Immature natural killer cell (primary cell): ENCODE results near the gene PDSS2. TPM values are rescaled to one million over a fixed set of nuclear protein-coding genes. Genes with fewer than 3 reads are reported as not detected.

Experiments used
- DNase-seq, 3 donors: peaks; one replicate each; pipeline ENCODE4 v3.0.0; 2022; ENCODE audit warnings: mixed read lengths in 1 of 3
- H3K27ac Mint-ChIP-seq, 6 donors: one replicate each; pipeline ENCODE4 v1.8.0; 2020; ENCODE audit warnings: mixed read lengths in 6 of 6, mild to moderate bottlenecking in 5 of 6, inconsistent platforms in 4 of 6, moderate library complexity in 3 of 6
- H3K27me3 Mint-ChIP-seq, 3 donors: one replicate each; pipeline ENCODE4 v1.8.0; 2020 to 2021; ENCODE audit warnings: low read depth in 3 of 3, mild to moderate bottlenecking in 3 of 3, mixed read lengths in 3 of 3, moderate library complexity in 3 of 3, inconsistent platforms in 1 of 3
- H3K36me3 Mint-ChIP-seq, 3 donors: one replicate each; pipeline ENCODE4 v1.8.0; 2020; ENCODE audit warnings: mixed read lengths in 3 of 3, inconsistent platforms in 2 of 3, mild to moderate bottlenecking in 2 of 3
- H3K4me1 Mint-ChIP-seq, 2 donors: one replicate each; pipeline ENCODE4 v1.8.0; 2020; ENCODE audit warnings: inconsistent platforms in 2 of 2, mild to moderate bottlenecking in 2 of 2, mixed read lengths in 2 of 2, moderate library complexity in 1 of 2
- H3K4me3 Mint-ChIP-seq, 5 donors: one replicate each; pipeline ENCODE4 v1.8.0; 2020; ENCODE audit warnings: mild to moderate bottlenecking in 5 of 5, mixed read lengths in 5 of 5, inconsistent platforms in 3 of 5, moderate library complexity in 3 of 5
- H3K9me3 Mint-ChIP-seq, 6 donors: one replicate each; pipeline ENCODE4 v1.8.0; 2020; ENCODE audit warnings: mild to moderate bottlenecking in 6 of 6, mixed read lengths in 6 of 6, inconsistent platforms in 4 of 6, moderate library complexity in 3 of 6
- polyA plus RNA-seq, 3 donors: library from polyadenylated mRNA; unstranded; fragments of 300-500 nt; fragmentation: Illumina TruSeq; gene quantifications; one replicate each; pipeline ENCODE4 v1.2.3, GENCODE V29; 2021

PDSS2 gene
- polyA plus RNA-seq, 3 donors from 2014 or later, result 10.2 to 11.5 (median 11.0) TPM

DNA sequence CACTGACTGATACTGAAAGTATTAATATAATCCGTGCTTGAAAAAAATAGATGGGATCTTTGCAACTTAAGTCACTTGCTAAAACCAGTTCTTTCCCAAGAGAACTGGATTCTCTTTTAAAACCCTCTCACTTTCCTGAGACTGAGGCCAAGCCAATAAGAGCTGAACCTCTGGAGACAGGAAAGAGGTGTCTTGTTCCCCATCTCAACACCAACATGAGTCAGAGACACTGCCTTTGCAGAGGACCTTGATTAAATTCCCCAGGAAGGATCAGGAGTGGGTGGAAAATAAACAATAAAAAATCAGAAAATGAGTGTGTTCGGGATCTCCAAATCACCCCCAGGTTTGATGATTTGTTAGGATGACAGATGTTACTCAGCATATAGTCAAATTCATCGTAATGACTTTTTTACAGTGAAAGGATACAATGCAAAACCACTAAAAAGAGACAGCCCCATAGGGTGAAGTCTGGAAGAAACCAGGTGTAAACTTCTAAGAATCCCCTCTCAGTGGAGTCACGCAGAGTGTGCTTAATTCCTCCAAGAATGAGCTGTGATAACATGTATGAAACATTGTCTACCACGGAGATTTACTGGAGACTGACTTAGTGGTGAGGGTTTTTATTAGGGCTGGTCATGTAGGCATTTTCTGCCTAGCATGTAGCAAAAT, 221.2 kb downstream of the PDSS2 start:
- Mint-ChIP-seq H3K27me3 (no peaks in the 10 kb centered on the region), H3K27ac (no peak overlapping the region), H3K9me3 (peaks cover 0 to 15% (median 7%) of the 10 kb centered on the region in 6 donors), H3K4me3 (no peak overlapping the region), H3K36me3 (peaks cover 27 to 35% (median 33%) of the 10 kb centered on the region in 3 donors), H3K4me1 (no peaks in the 10 kb centered on the region)
- DNase-seq, result no peak

- no peaks in the 10 kb centered on the region for H3K27me3 Mint-ChIP-seq
- no peak overlapping the region for H3K27ac Mint-ChIP-seq
- no peak overlapping the region for H3K4me3 Mint-ChIP-seq
- no peak for DNase-seq
- peaks cover 0 to 15% (median 7%) of the 10 kb centered on the region in 6 donors for H3K9me3 Mint-ChIP-seq
- peaks cover 27 to 36% (median 34%) of the 10 kb centered on the region in 3 donors for H3K36me3 Mint-ChIP-seq
- no peaks in the 10 kb centered on the region for H3K4me1 Mint-ChIP-seq
Observed at GRCh38 chr6:107235511-107235910, 223.9 kb downstream of the PDSS2 start.

- Mint-ChIP-seq H3K4me3 (no peak overlapping the region), H3K36me3 (peaks cover 27 to 36% (median 34%) of the 10 kb centered on the region in 3 donors), H3K9me3 (peaks cover 0 to 15% (median 7%) of the 10 kb centered on the region in 6 donors), H3K27me3 (no peaks in the 10 kb centered on the region), H3K27ac (no peak overlapping the region), H3K4me1 (no peaks in the 10 kb centered on the region)
- no peak for DNase-seq
Observed at GRCh38 chr6:107235007-107235406, 224.4 kb downstream of the PDSS2 start.

GRCh38 chr6:107231243-107231642, 228.1 kb downstream of the PDSS2 start:
- H3K9me3 Mint-ChIP-seq, result peaks cover 0 to 9% (median 3%) of the 10 kb centered on the region in 6 donors
- H3K4me1 Mint-ChIP-seq, result no peaks in the 10 kb centered on the region

DNA sequence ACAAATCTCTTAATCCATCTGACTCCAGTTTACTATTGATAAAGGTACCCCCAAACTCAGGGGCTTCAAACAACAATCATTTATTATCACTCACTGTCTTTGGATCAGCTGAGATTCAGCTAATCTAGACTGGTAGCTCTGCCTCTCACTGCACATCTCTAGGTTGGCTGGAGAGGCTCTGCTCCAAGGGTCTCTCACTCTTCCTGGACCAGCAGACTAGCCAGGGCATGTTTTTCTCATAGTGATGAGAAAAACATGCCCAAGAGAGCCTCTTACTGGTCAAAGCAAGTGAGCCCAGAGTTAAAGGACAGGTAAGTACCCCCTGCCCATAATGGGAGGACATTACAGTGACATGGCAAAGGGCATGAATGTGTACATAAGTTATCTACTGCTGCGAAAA, 228.9 kb downstream of the PDSS2 start:
- no peak overlapping the region for H3K4me3 Mint-ChIP-seq
- H3K27ac Mint-ChIP-seq, result no peak overlapping the region
- no peaks in the 10 kb centered on the region for H3K4me1 Mint-ChIP-seq
- no peak for DNase-seq
- H3K27me3 Mint-ChIP-seq, result no peaks in the 10 kb centered on the region
- peaks cover 21 to 23% (median 23%) of the 10 kb centered on the region in 3 donors for H3K36me3 Mint-ChIP-seq
- peaks cover 0 to 1% (median 0%) of the 10 kb centered on the region in 6 donors for H3K9me3 Mint-ChIP-seq

More at GRCh38 chr6:107231243-107231642, 228.1 kb downstream of the PDSS2 start:
- no peak overlapping the region for H3K4me3 Mint-ChIP-seq
- H3K27me3 Mint-ChIP-seq, result no peaks in the 10 kb centered on the region
- H3K36me3 Mint-ChIP-seq, result peaks cover 25 to 30% (median 29%) of the 10 kb centered on the region in 3 donors
- DNase-seq, result no peak
- H3K27ac Mint-ChIP-seq, result no peak overlapping the region

- Mint-ChIP-seq H3K36me3 (peaks cover 18 to 20% (median 18%) of the 10 kb centered on the region in 3 donors), H3K4me3 (no peak overlapping the region), H3K9me3 (no peaks in the 10 kb centered on the region), H3K27ac (peak overlapping the region in 1 of 6 donors; percentile 42), H3K4me1 (no peaks in the 10 kb centered on the region), H3K27me3 (no peaks in the 10 kb centered on the region)
- no peak for DNase-seq
Observed at GRCh38 chr6:107230024-107230423, 229.3 kb downstream of the PDSS2 start.

DNA sequence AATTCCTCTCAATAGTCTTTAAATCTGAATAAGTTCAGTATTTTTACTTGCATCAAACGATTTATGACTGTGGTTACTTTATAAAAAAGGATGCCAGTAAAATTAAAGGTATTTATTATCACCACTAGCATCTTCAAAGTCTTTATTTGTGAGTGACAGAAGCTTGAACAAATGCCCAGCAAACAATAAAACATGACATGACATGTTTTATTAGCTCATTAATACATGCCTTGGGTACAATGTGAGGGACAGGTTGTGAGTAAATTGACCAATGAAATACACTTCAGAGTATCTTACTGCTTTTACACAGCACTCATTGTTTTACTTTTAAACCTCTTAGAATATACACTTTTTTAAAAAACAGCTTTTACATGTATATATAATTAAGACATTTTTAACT, 230.6 kb downstream of the PDSS2 start:
- Mint-ChIP-seq H3K9me3 (no peaks in the 10 kb centered on the region), H3K27ac (no peak overlapping the region), H3K27me3 (peaks cover 0 to 2% (median 0%) of the 10 kb centered on the region in 3 donors), H3K36me3 (peaks cover 12 to 20% (median 17%) of the 10 kb centered on the region in 3 donors), H3K4me1 (no peaks in the 10 kb centered on the region), H3K4me3 (no peak overlapping the region)
- no peak for DNase-seq

GRCh38 chr6:107221519-107221918, 237.8 kb downstream of the PDSS2 start:
- H3K27ac Mint-ChIP-seq, result peak overlapping the region in 1 of 6 donors; percentile 8
- peaks cover 2 to 7% of the 10 kb centered on the region in 2 donors for H3K4me1 Mint-ChIP-seq
- H3K9me3 Mint-ChIP-seq, result no peaks in the 10 kb centered on the region
- no peak for DNase-seq
- H3K27me3 Mint-ChIP-seq, result peaks cover 0 to 2% (median 0%) of the 10 kb centered on the region in 3 donors
- H3K4me3 Mint-ChIP-seq, result no peak overlapping the region
- peaks cover 4 to 13% (median 4%) of the 10 kb centered on the region in 3 donors for H3K36me3 Mint-ChIP-seq

DNA sequence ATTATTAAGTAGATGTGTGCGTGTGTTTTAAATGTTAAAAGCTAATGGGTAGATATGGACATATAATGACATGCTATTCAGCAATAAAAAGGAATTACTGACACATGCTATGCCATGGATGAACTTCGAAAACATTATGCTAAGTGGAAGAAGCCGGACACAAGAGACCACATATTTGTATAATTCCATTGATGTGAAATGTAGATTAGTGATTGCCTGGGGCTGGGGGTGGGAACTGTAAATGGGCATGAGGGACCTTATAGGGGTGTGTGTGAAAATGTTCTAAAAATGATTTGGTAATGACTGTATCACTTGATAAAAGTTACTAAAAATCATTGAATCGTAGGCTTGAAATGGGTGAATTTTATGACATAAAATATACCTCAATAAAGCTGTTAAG, 239.5 kb downstream of the PDSS2 start:
- Mint-ChIP-seq H3K9me3 (no peaks in the 10 kb centered on the region), H3K4me3 (no peak overlapping the region), H3K27ac (no peak overlapping the region), H3K27me3 (peaks cover 0 to 3% (median 0%) of the 10 kb centered on the region in 3 donors), H3K36me3 (peaks cover 0 to 9% (median 0%) of the 10 kb centered on the region in 3 donors), H3K4me1 (peaks cover 2 to 7% of the 10 kb centered on the region in 2 donors)
- DNase-seq, result no peak

- no peak for DNase-seq
- Mint-ChIP-seq H3K9me3 (no peaks in the 10 kb centered on the region), H3K4me1 (peaks cover 2 to 7% of the 10 kb centered on the region in 2 donors), H3K36me3 (peaks cover 0 to 7% (median 0%) of the 10 kb centered on the region in 3 donors), H3K4me3 (no peak overlapping the region), H3K27me3 (peaks cover 0 to 2% (median 0%) of the 10 kb centered on the region in 3 donors), H3K27ac (peak overlapping the region in 1 of 6 donors; percentile 9)
Observed at GRCh38 chr6:107218142-107218541, 241.2 kb downstream of the PDSS2 start.

- H3K36me3 Mint-ChIP-seq, result peaks cover 0 to 7% (median 0%) of the 10 kb centered on the region in 3 donors
- no peak overlapping the region for H3K4me3 Mint-ChIP-seq
- peaks cover 2 to 7% of the 10 kb centered on the region in 2 donors for H3K4me1 Mint-ChIP-seq
- no peak for DNase-seq
- H3K27me3 Mint-ChIP-seq, result peaks cover 0 to 2% (median 0%) of the 10 kb centered on the region in 3 donors
- no peaks in the 10 kb centered on the region for H3K9me3 Mint-ChIP-seq
- H3K27ac Mint-ChIP-seq, result no peak overlapping the region
Observed at GRCh38 chr6:107217248-107217647, 242.1 kb downstream of the PDSS2 start.

- Mint-ChIP-seq H3K4me3 (no peak overlapping the region), H3K27ac (no peak overlapping the region), H3K27me3 (peaks cover 0 to 2% (median 0%) of the 10 kb centered on the region in 3 donors), H3K9me3 (no peaks in the 10 kb centered on the region), H3K36me3 (peaks cover 0 to 4% (median 0%) of the 10 kb centered on the region in 3 donors), H3K4me1 (peaks cover 0 to under 1% of the 10 kb centered on the region in 2 donors)
- DNase-seq, result no peak
Observed at GRCh38 chr6:107216197-107216933, 243.0 kb downstream of the PDSS2 start.

DNA sequence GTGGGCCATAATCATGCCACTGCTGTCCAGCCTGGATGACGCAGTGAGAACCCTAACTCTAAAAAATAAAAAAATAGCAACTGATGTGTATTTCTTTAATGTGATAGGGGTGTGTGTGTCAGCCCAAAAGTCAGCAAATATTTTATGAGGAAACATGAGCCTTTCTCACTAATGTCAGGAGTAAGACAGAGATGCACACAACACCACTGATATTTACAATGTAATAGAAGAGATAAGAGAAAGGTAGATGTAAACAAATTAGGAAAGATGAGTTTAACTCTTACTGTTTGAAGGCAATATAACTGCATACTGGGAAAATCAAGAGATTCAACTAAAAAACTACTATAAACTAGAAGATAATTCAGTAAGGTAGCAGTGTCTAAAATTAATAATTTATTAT, 244.0 kb downstream of the PDSS2 start:
- peaks cover 0 to 4% (median 2%) of the 10 kb centered on the region in 3 donors for H3K36me3 Mint-ChIP-seq
- no peaks in the 10 kb centered on the region for H3K9me3 Mint-ChIP-seq
- no peak for DNase-seq
- H3K4me3 Mint-ChIP-seq, result no peak overlapping the region
- H3K4me1 Mint-ChIP-seq, result no peaks in the 10 kb centered on the region
- peaks cover 0 to 2% (median 0%) of the 10 kb centered on the region in 3 donors for H3K27me3 Mint-ChIP-seq
- no peak overlapping the region for H3K27ac Mint-ChIP-seq

DNA sequence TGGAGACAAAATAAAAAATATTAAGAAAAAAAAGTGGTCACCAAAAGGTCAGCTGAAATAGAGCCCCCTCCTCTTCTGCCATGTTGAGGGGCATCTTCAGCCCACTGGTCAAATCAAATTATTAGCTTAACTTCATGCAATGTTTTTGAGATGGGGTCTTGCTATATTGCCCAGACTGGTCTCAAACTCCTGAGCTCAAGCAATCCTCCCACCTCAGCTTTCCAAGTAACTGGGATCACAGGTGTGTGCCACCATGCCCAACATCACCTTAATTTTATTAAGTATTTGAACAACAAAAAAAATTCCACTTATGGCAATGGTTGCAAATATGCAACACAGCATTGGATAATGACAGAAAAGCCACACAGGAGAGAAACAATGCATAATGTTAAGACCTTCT, 244.7 kb downstream of the PDSS2 start:
- peaks cover 0 to 4% (median 2%) of the 10 kb centered on the region in 3 donors for H3K36me3 Mint-ChIP-seq
- peaks cover 0 to 2% (median 0%) of the 10 kb centered on the region in 3 donors for H3K27me3 Mint-ChIP-seq
- no peaks in the 10 kb centered on the region for H3K9me3 Mint-ChIP-seq
- no peak overlapping the region for H3K4me3 Mint-ChIP-seq
- H3K4me1 Mint-ChIP-seq, result no peaks in the 10 kb centered on the region
- DNase-seq, result no peak
- no peak overlapping the region for H3K27ac Mint-ChIP-seq
